NT2/D1 (cell line): ENCODE results near the gene BICD2.

Experiments used
- SUZ12 ChIP-seq: IDR thresholded peaks from 2 replicates; pipeline ENCODE4 v1.6.1; 2011; ENCODE audit not compliant: insufficient read length, insufficient read depth; ENCODE audit errors: extremely low read depth
- YY1 ChIP-seq: IDR thresholded peaks from 2 replicates; pipeline ENCODE4 v1.6.1; 2011; ENCODE audit not compliant: insufficient read length, insufficient read depth

- TF ChIP-seq SUZ12 (no peak), YY1 (no peak)
Observed at GRCh38 chr9:92794426-92794825, 29.8 kb upstream of the BICD2 start.
